GDM1 (cell line): ENCODE measurements around the gene PLD3.
A peak's percentile ranks its signal among the peaks of the same experiment; 100 is the strongest.
"Not testable (repeated sequence)": the region's sequence is repeated elsewhere in the genome, so short reads cannot be mapped to it uniquely, and the experiment has no call there.

ENCODE experiments used
- DNase-seq: peaks from one replicate; lab custom pipeline; 2025; lab: John Stamatoyannopoulos, UW

The PLD3 gene

DNA sequence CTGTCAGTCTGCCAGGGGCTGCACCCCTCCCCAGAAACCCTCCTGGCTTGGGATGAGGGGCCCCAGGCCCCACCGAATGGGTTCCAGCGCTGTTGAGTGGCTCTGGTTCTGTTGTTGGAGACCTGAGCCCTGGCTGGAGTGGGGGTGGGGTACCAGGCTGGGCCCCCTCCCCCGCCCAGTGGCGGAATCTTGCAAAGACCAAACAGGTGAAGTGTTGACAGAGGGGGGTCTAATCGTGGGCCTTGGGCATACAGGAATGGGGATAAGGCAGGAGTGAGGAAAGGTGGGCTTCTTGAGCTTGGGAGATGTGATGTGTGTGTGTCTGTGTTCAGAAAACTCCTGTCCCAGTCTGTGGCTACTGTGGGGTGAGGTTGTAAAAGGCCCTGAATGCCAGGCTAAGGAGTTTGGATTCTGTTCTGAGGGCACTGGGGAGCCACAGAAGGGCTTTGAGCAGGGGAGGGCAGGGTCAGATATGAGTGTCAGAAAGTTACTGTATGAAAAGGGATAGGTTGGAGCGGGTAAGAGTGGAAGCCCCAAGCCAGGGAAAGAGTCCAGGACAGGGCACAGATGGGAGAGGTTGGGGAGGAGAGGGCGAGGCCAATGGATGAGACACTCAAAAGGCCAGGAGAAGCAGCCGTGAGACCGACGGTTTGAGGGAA, 41.7 kb downstream of the PLD3 start, which contains the start of gene HIPK4:
Gene HIPK4 (minus strand): TSS at position 98 of the 659 bp plus-strand sequence. CDS start 279 bp downstream, outside the sequence.
- no peak for DNase-seq

DNA sequence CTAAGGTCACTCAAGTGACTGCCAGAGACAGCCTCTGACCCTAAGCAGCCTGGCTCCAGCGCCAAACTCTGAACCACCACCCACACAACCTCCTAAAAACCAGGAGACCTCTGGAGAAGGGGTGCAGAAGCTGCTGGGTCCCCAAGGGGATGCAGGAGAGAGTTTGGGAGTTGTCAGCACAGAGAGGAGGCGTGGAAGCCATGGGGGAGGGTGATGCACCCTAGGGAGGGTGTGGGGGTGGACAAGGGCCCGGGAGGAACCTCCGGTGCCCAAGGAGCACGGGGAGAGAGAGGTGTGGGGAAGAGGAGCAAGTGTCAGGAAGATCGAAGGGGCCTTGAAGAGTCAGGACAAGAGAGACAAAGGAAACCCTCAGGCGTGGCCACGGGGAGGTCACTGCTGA, 43.6 kb downstream of the PLD3 start:
- no peak for DNase-seq

DNA sequence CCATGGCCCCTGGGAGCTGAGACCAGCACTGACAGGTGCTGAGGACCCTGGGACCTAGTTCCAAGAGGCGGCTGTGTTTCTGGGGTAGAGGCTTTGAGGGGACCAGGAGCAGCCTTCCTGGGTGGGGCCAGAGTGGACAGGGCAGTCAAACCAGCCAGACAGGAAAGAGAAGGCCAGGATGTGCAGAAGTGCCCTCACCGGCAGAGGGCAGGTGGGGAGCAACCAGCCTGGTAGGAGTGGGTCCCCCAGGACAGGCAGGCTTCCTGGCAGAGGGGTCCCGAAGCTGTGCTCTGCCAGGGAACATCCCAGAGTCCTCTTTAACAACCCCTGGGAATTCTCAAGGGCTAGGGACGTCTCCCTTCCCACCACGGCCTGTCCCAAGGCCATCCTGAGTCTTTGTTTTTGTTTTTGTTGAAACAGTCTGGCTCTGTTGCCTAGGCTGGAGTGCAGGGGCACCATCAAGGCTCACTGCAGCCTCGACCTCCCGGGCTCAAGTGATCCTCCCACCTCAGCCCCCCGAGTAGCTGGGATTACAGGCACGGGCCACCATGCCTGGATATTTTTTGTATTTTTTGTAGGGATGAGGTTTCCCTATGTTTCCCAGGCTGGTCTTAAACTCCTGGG, 44.5 kb downstream of the PLD3 start:
- DNase-seq = no peak

DNA sequence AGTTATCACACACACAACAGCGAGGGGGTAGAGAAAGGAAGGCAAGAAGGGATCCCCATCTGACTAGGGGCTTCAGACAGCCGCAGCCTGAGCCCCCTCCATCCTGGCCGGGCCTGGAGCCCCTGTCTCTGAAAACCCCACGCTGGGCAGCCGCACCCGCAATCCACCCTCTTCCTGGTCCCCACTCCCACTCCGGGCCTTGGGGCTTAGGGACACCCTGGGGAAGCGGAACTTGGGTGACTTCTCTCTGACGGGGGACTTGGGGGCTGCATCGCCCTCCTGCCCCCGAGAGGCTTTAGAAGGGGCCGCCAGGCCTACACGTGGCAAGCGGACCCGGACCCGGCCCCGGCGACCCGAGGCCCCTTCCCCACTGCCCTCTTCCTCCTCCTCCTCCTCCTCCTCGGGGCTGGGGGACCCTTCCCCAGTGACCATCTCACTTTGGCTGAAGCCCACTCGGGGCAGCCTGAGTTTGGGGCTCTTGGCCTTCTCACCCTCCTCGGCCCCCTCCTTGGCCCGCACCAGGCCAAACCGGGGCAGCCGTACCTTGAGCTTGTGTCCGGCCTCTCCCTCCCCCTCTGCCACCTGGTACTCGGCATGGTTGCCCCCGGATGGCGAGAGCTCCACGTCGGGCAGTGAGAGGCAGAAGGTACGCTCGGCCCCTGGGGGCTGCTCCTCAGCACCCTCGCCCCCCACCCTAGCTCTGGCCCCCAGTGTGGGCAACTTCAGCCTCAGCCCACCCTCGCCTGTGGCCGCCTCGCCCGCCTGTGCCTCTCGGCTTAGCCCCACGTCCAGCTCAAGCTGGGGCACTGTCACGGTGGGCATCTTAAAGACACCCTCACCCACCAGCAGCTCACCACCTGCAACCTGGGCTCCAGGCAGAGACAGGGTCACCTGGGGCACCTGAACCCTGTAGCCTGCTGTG, 45.7 kb downstream of the PLD3 start:
- no peak for DNase-seq

DNA sequence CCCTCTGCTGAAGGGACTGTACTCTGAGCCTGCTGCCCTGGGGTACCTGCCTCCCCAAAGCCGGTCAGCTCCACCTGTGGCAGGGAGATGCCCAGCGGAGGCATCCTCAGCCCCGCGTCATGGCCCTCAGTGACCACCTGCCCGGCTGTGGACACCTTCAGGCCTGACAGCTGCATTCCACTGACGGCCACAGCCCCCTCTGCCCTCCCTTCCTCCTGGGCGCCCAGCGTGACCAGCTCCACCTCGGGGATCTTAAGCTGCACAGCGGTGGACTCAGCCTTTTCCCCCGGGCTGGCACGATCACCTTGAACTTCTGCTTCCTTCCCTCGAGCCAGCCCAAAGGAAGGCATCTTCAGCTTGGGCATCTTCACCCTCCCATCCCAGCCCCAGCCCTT, 46.3 kb downstream of the PLD3 start:
- DNase-seq = no peak

DNA sequence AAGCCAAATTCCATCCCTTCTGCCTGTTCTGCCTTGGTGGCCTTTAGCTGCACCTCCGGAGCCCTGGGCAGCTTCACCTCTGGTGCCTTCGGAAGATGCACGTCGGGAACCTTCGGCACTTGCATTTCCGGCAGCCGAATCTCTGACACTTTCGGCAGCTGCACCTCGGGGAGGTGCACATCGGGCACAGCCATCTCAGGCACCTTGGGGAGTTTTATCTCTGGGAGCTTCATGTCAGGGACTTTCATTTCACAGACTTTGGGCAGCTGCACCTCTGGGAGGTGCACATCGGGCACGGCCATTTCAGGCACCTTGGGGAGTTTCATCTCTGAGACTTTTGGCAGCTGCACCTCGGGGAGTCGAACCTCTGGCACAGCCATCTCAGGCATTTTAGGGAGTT, 47.5 kb downstream of the PLD3 start:
- DNase-seq = no peak

- no peak for DNase-seq
Measured at GRCh38 chr19:40396886-40397567, 48.5 kb downstream of the PLD3 start.

- DNase-seq = no peak
Measured at GRCh38 chr19:40397568-40397906, 49.0 kb downstream of the PLD3 start.

DNA sequence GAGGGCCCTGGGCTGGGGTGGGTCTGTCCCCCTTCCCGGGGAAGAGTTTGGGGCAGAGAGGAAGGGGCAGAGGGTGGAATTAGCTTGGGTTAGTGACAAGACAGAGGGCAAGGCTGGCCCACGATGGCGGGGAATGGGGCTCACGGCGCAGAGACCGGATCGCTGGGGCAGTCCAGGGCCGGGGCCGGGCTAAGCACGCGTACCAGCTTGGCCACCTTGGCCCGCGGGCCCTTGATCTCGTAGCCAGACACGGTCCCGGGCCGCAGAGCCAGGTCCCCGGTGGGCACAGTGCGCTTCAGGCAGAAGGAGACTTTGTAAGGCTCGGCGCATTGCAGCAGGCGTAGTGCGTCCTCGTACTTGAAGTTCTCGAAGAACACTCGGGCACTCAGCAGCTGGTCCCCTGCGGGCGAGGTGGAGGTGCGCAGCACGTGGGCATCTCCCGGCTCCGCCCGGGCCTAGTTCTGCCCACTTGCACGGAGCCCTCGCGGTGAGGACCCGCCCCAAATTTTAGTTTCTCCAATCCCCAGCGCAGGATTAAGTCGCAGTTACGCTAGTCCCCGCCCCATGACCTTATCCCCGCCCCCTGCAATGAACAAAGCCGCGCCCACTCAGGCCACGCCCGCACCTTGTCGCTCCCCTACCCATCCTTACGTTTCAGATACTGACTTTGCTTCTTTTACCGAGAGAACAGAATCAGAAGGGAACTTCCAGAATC, 50.1 kb downstream of the PLD3 start:
- no peak for DNase-seq

- no peak for DNase-seq
Measured at GRCh38 chr19:40400559-40400958, 52.1 kb downstream of the PLD3 start.

DNA sequence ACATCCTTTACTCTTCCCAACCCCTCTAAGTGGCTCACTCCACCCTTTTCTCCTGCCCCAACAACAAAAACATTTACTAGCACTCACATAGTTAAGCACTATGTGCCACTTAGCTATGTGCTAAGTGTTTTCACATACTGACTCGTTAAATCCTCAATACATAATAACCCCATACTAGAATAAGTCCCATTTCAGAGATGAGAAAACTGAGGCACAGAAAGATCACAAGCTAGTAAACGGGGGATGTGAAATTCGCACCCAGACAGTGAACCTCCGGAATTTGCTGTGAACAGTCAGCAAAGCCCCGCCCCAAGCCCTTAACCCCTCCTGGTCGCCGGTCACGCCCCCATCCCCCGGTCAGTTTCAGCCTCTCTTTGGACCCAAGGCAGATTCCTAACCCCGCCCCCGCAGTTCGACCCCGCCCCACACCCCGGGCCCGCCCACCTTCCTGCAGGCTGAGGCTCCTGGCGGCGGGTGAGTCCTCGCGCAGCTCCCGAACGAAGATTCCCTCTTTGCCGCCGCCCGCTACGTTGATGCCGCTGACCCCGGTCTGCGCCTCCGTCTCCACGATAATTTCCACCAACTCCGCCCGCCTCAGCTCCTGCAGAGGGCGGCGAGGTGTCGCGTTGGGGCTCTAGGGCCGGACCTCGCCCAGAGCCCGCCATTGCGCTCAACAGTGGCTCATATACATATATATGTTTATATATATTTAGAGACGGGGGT, 54.9 kb downstream of the PLD3 start:
- DNase-seq = peak; percentile 88

GRCh38 chr19:40407714-40408597, 59.5 kb downstream of the PLD3 start:
- DNase-seq = no peak

DNA sequence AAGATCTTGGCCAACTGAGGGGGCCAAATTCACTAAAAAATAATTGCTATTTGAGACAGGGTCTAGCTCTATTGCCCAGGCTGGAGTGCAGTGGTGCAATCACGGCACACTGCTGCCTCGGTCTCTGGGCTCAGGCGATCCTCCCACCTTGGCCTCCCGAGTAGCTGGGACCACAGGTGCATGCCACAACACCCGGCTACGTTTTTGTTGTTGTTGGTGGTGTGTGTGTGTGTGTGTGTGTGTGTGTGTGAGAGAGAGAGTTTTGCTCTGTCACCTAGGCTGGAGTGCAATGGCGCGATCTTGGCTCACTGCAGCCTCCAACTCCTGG, 60.1 kb downstream of the PLD3 start:
- DNase-seq = not testable (repeated sequence)

GRCh38 chr19:40410030-40410389, 61.5 kb downstream of the PLD3 start:
- no peak for DNase-seq

- DNase-seq = peak; percentile 43
Measured at GRCh38 chr19:40411125-40411842, 62.8 kb downstream of the PLD3 start.

- no peak for DNase-seq
Measured at GRCh38 chr19:40411958-40412499, 63.5 kb downstream of the PLD3 start.

DNA sequence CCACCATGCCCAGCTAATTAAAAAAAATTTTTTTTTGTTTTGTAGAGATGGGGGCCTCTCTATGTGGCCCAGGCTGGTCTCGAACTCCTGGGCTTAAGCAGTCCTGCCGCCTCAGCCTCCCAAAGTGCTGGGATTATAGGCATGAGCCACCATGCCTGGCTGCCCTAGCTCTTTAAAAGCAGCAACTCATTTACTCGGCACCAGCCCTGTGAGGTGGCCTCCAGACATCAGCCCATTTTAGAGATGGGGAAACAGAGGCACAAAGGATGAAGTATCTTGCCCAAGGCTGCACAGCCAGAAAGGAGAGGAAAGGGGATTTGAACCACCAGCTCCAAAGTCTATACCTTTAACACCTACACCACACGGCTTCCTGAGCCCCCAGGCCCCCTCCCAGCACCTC, 64.4 kb downstream of the PLD3 start:
- no peak for DNase-seq

GRCh38 chr19:40413291-40413845, 64.9 kb downstream of the PLD3 start, which contains the start of gene PRX:
Gene PRX (minus strand): TSS chr19:40413378. CDS start chr19:40407932, 5,446 bp downstream.
- peak; percentile 28 for DNase-seq
